ENCODE results near the gene PRDM16.

DNA sequence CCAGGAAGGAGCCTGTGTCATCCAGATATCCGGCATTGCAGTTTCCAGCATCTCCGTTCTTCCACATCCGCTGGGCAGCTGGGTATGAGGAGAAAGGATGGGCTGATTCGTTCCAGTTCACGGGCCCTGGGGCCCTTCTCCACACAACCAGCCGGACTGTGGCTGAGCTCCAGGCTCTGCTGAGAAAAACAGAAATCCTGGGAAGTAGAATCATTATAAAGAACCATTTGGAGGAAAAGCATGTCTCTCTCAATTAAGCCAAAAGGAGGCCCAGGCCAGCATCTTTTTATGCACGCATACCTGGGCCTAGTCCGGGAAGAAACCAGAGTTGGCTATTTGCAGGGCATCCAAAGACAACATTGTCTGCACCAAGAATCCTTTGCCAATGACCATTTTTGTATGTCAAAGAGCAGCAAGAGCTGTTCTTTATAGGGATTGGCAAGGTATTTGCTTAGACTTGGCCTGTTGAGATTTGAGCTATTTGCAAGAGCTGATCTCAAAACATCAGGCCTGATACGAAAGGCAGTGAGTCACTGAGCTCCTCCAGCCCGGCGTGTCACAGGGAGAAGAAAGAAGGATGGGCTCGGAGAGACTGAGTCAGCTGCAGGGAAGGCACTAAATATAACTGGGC, 300.6 kb downstream of the PRDM16 start:
- TF ChIP-seq, protein P1, sequence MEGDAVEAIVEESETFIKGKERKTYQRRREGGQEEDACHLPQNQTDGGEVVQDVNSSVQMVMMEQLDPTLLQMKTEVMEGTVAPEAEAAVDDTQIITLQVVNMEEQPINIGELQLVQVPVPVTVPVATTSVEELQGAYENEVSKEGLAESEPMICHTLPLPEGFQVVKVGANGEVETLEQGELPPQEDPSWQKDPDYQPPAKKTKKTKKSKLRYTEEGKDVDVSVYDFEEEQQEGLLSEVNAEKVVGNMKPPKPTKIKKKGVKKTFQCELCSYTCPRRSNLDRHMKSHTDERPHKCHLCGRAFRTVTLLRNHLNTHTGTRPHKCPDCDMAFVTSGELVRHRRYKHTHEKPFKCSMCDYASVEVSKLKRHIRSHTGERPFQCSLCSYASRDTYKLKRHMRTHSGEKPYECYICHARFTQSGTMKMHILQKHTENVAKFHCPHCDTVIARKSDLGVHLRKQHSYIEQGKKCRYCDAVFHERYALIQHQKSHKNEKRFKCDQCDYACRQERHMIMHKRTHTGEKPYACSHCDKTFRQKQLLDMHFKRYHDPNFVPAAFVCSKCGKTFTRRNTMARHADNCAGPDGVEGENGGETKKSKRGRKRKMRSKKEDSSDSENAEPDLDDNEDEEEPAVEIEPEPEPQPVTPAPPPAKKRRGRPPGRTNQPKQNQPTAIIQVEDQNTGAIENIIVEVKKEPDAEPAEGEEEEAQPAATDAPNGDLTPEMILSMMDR (IDR thresholded peaks at IDR 0.05; ENCODE audit: low read depth, low read length, missing input control): no peak
- no peak for TF ChIP-seq HNF4G (IDR thresholded peaks at IDR 0.05)
- no peak for TF ChIP-seq NR2F2 (IDR thresholded peaks at IDR 0.05)
- TF ChIP-seq EGR1 (IDR thresholded peaks at IDR 0.05; ENCODE audit: low read depth in 2 of 2): no peak
- TF ChIP-seq GABPA (IDR thresholded peaks at IDR 0.05 in 1 of 2, conservative IDR thresholded peaks at IDR 0.05 in 1 of 2): no peak
- no peak for TF ChIP-seq JUND (IDR thresholded peaks at IDR 0.05)
- TF ChIP-seq, protein P2, sequence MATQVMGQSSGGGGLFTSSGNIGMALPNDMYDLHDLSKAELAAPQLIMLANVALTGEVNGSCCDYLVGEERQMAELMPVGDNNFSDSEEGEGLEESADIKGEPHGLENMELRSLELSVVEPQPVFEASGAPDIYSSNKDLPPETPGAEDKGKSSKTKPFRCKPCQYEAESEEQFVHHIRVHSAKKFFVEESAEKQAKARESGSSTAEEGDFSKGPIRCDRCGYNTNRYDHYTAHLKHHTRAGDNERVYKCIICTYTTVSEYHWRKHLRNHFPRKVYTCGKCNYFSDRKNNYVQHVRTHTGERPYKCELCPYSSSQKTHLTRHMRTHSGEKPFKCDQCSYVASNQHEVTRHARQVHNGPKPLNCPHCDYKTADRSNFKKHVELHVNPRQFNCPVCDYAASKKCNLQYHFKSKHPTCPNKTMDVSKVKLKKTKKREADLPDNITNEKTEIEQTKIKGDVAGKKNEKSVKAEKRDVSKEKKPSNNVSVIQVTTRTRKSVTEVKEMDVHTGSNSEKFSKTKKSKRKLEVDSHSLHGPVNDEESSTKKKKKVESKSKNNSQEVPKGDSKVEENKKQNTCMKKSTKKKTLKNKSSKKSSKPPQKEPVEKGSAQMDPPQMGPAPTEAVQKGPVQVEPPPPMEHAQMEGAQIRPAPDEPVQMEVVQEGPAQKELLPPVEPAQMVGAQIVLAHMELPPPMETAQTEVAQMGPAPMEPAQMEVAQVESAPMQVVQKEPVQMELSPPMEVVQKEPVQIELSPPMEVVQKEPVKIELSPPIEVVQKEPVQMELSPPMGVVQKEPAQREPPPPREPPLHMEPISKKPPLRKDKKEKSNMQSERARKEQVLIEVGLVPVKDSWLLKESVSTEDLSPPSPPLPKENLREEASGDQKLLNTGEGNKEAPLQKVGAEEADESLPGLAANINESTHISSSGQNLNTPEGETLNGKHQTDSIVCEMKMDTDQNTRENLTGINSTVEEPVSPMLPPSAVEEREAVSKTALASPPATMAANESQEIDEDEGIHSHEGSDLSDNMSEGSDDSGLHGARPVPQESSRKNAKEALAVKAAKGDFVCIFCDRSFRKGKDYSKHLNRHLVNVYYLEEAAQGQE (IDR thresholded peaks at IDR 0.05): no peak
- TF ChIP-seq YY1 (IDR thresholded peaks at IDR 0.05): no peak
- no peak for TF ChIP-seq RXRA (IDR thresholded peaks at IDR 0.05)
- TF ChIP-seq RAD21 (IDR thresholded peaks at IDR 0.05): no peak
- TF ChIP-seq TAF1 (conservative IDR thresholded peaks at IDR 0.05): no peak
- TF ChIP-seq ZBTB33 (IDR thresholded peaks at IDR 0.05): no peak
- no peak for TF ChIP-seq SP1 (IDR thresholded peaks at IDR 0.05)
